ENCODE data around the gene RAB13. TPM values are rescaled to one million over a fixed set of nuclear protein-coding genes. Genes with fewer than 3 reads are reported as not detected.
"Not testable (repeated sequence)": the region's sequence is repeated elsewhere in the genome, so short reads cannot be mapped to it uniquely, and the experiment has no call there.

RAB13 gene
- polyA plus RNA-seq, 6 donors from 2014 or later: 0.88 to 2.6 (median 1.5) TPM; not detected in 2

GRCh38 chr1:153991151-153991630, 5.1 kb upstream of the RAB13 start:
- ATAC-seq (ENCODE audit: low read depth in 2 of 2) (no peak), DNase-seq (no peak)
- Mint-ChIP-seq H3K4me3 (peak overlapping the region; percentile 93 to 100 (median 97)), H3K9me3 (no peaks in the 10 kb centered on the region), H3K27ac (peak overlapping the region; percentile 98 to 100 (median 100)), H3K27me3 (no peaks in the 10 kb centered on the region), H3K4me1 (peaks cover 36 to 54% (median 41%) of the 10 kb centered on the region in 3 donors), H3K36me3 (peaks cover 27 to 32% of the 10 kb centered on the region in 2 donors)

DNA sequence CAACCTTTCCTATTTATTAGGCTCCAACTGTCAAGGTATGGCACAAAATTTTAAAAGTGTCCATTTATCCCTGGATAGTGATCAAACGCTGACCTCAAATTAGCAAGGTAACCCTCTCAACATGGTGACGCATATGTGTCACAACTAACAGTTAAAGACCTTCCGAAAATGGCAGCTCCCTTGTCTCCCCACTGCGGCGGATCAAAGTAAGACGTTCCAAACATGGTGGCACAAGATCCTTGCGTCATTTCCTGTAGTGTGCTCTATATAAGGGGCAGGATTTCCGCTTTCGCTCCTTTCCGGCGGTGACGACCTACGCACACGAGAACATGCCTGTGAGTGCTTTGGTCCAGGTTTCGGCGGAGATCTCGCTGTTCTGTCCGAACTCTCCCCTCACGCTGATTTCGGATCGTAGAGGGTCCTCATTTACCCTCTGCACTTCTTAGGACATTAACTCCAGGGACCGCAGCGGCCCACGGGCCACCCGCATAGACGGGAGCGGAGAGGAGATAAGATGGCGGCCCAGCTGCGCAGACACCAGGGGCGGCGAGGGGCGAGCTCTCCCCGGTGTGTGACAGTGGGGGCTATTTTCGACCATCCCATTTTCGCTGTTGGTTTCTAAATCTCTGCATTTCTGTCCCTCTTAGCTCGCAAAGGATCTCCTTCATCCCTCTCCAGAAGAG, 4.5 kb upstream of the RAB13 start, which contains the start of gene RPS27:
Gene RPS27 (plus strand): TSS at position 295 of the 683 bp plus-strand sequence. CDS start 35 bp downstream, at position 330.
- no peaks in the 10 kb centered on the region for H3K9me3 Mint-ChIP-seq
- H3K4me3 Mint-ChIP-seq: peak within 1 kb of the TSS; percentile 93 to 100 (median 97)
- H3K27me3 Mint-ChIP-seq: no peaks in the 10 kb centered on the region
- H3K36me3 Mint-ChIP-seq: peaks cover 23 to 29% of the 10 kb centered on the region in 2 donors
- H3K4me1 Mint-ChIP-seq: peaks cover 41 to 58% (median 47%) of the 10 kb centered on the region in 3 donors
- DNase-seq (peak; percentile 91), ATAC-seq (ENCODE audit: low read depth in 2 of 2) (peak; percentile 85 to 86)
- peak within 1 kb of the TSS; percentile 98 to 100 (median 100) for H3K27ac Mint-ChIP-seq

- peak overlapping the region in 1 of 8 donors; percentile 85 for H3K4me3 Mint-ChIP-seq
- DNase-seq (no peak), ATAC-seq (ENCODE audit: low read depth in 2 of 2) (no peak)
- no peaks in the 10 kb centered on the region for H3K27me3 Mint-ChIP-seq
- H3K9me3 Mint-ChIP-seq: no peaks in the 10 kb centered on the region
- peaks cover 12 to 17% of the 10 kb centered on the region in 2 donors for H3K36me3 Mint-ChIP-seq
- peaks cover 44 to 53% (median 52%) of the 10 kb centered on the region in 3 donors for H3K4me1 Mint-ChIP-seq
- peak overlapping the region in 5 of 6 donors; percentile 82 to 98 (median 94) for H3K27ac Mint-ChIP-seq
Measured at GRCh38 chr1:153987621-153988020, 1.5 kb upstream of the RAB13 start.

DNA sequence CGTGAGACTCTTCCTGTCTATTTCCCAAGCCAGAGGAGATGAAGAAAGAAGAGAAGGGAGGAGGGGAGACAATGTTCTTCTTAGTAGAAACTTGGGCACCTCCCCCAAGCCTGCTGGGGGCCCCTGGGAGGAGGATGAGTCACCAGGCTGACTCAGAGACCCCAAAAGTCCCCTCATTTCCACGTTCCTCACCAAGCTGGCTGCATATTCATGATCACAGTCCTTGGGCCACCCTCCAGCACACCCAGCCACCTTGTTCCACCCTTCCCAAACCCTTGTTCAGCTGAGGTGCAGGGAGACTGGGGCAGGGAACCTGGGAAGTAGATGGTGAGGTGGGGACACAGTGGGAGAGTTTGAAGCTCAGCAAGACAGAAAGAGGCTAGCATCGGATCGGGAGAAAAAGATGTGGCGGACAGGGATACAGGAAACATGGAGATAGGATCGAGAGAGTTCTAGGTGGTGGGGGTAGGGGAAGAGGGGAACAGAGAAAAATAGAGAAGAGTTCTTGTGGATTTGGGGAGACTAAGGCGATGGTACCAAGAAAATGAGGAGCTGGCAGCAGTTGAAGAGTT, 712 bp downstream of the RAB13 start:
- no peaks in the 10 kb centered on the region for H3K9me3 Mint-ChIP-seq
- H3K27me3 Mint-ChIP-seq: no peaks in the 10 kb centered on the region
- peak overlapping the region; percentile 80 to 92 (median 86) for H3K4me3 Mint-ChIP-seq
- peak overlapping the region in 4 of 6 donors; percentile 24 to 87 (median 78) for H3K27ac Mint-ChIP-seq
- no peak for DNase-seq
- H3K36me3 Mint-ChIP-seq: peaks cover 0 to 2% of the 10 kb centered on the region in 2 donors
- ATAC-seq (ENCODE audit: low read depth in 2 of 2): no peak
- H3K4me1 Mint-ChIP-seq: peaks cover 30 to 40% (median 33%) of the 10 kb centered on the region in 3 donors

DNA sequence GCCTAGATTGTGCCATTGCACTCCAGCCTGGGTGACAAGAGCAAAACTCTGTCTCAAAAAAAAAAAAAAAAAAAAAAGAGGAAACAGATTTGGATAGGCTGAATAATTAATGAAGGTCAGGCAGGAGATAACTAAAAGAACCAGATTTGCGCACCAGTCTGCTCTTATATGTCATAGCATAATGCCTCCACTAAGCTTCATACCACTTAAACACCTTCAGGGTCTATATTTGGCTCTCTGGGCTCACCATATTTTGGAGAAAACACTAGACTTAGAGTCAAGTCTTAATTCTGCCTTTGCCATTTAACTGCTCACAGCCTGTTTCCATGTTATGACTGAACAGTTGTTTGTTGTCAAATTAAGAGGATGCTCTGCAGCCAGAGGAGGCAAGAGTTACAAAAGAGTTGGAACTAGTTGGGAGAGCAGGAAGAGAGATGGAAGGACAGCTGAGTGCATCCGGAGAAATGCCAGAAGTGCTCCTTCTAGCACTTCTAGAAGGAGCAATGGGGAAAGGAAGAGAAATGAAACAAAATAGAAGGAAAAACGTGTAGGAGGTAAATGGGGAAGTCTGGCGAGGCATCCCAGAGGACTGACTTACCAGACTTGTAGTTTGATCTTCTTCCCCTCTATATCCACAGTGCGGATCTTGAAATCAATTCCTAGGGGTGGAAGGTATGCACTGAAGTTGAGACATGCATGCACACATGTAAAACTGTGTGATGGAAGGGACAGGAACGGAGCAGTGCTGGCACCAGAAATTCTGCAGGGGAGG, 1.8 kb downstream of the RAB13 start:
- peak overlapping the region in 2 of 8 donors; percentile 25 to 72 for H3K4me3 Mint-ChIP-seq
- H3K36me3 Mint-ChIP-seq: no peaks in the 10 kb centered on the region
- peaks cover 23 to 33% (median 26%) of the 10 kb centered on the region in 3 donors for H3K4me1 Mint-ChIP-seq
- ATAC-seq (ENCODE audit: low read depth in 2 of 2) (peak in 1 of 2 donors; percentile 24), DNase-seq (no peak)
- peak overlapping the region in 3 of 6 donors; percentile 19 to 86 (median 53) for H3K27ac Mint-ChIP-seq
- H3K27me3 Mint-ChIP-seq: no peaks in the 10 kb centered on the region
- no peaks in the 10 kb centered on the region for H3K9me3 Mint-ChIP-seq

- not testable (repeated sequence) for DNase-seq; H3K9me3 Mint-ChIP-seq; ATAC-seq (ENCODE audit: low read depth in 2 of 2); H3K36me3 Mint-ChIP-seq; H3K4me3 Mint-ChIP-seq; H3K27me3 Mint-ChIP-seq
- Mint-ChIP-seq H3K4me1 (peaks cover 25 to 35% (median 30%) of the 10 kb centered on the region in 3 donors), H3K27ac (peak overlapping the region in 1 of 6 donors; percentile 41)
Measured at GRCh38 chr1:153981735-153982134, 4.4 kb downstream of the RAB13 start.

DNA sequence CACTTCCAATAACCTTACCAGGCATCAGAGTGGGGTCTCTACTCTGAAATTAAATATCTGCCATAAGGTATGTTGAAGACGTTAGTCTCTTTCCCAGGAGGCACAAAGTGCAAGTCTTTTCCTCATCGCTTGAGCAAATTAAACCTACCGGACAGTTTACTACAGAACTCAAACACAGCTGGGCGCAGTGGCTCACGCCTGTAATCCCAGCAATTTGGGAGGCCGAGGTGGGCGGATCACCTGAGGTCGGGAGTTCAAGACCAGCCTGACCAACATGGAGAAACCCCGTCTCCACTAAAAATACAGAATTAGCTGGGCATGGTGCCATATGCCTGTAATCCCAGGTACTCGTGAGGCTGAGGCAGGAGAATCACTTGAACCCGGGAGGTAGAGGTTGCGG, 7.0 kb downstream of the RAB13 start:
- H3K27ac Mint-ChIP-seq, H3K36me3 Mint-ChIP-seq: not testable (repeated sequence)

DNA sequence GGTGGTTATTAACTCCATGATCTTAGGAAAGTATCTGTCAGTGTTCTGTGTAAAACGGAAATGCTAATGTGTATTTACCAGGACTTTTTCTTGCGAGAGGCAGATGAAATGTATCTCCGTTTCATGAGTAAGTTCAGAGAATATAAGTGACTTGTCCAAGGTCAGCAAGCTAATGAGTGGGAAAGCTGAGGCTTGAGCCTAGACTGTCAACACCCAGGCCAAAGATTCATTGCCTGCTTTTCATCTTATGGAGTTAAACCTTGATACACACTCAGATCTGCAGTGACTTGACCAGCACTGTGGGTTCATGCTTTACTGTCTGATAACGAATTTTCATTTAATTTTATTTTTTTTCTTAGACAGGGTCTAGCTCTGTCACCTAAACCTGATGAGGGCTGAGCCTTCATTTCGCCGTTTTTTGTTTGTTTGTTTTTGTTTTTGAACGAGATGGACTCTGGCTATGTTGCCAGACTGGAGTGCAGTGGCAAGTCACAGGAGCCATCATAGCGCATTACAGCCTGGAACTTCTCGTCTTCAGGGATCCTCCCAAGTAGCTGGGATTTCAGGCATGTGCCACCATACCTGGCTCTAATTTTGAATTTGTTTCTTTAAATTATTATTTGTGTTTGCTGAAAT, 7.7 kb downstream of the RAB13 start:
- Mint-ChIP-seq H3K27ac (peak overlapping the region in 5 of 6 donors; percentile 90 to 95 (median 91)), H3K4me1 (peaks cover 21 to 34% (median 30%) of the 10 kb centered on the region in 3 donors), H3K9me3 (no peaks in the 10 kb centered on the region), H3K36me3 (peaks cover 4 to 7% of the 10 kb centered on the region in 2 donors), H3K27me3 (no peaks in the 10 kb centered on the region), H3K4me3 (peak overlapping the region; percentile 91 to 99 (median 97))
- no peak for ATAC-seq (ENCODE audit: low read depth in 2 of 2)
- DNase-seq: no peak

More for the DNA sequence above, 7.0 kb downstream of the RAB13 start:
- H3K9me3 Mint-ChIP-seq; DNase-seq; ATAC-seq (ENCODE audit: low read depth in 2 of 2); H3K27me3 Mint-ChIP-seq: not testable (repeated sequence)
- H3K4me3 Mint-ChIP-seq: peak overlapping the region in 6 of 8 donors; percentile 25 to 98 (median 80)
- peaks cover 19 to 34% (median 25%) of the 10 kb centered on the region in 3 donors for H3K4me1 Mint-ChIP-seq

DNA sequence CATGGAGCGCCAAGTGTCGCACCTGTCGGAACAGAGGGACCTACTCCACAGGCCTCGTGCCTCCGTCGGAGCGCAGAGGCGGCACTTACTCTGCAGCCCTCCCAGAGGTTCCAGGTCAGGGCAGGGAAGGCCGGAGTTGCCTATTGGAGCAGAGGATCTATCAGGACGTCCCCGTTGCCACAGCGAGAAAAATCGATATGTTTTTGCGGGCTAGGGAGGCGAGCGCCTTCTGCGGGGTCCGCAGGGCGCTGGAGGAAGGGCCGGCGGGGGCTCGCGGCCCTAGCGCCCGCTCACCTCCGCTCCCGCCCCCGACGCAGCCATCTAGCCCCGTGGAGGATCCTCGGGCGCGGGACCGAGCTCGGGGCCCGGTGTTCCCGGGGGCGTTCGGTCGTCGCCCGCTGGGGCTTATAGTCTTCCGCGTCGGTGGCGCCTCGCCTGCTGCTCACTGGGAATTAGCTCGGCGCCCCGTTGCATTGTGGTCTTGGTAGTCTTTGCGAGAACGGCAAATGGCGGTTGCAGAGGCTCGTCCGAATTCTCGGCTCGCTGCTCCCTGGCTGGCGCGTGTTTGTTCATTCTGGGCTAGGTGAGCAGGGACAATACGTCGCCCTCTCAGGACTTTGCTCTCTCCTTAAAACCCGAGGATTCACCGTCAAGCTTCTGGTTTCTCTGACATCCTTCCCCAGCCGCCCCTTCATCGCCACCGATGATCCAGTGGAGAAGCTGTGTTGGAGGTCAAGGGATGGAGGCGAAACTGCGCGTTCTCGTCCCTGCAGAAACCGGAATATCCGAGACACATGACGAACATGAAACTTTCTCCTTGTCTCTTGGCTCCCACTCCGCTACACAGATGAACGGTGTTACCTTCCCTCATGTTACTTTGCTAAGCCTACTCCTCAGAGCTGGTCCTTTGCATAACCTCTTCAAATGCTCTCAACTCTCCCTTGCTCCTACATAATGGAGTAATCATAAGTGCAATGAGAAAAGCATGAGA, 8.6 kb downstream of the RAB13 start, which contains the start of gene JTB:
Gene JTB (minus strand): TSS at position 425 of the 991 bp plus-strand sequence. CDS start 422 bp downstream, at position 3.
- no peaks in the 10 kb centered on the region for H3K27me3 Mint-ChIP-seq
- H3K27ac Mint-ChIP-seq: peak within 1 kb of the TSS; percentile 90 to 96 (median 92)
- H3K36me3 Mint-ChIP-seq: peaks cover 4 to 7% of the 10 kb centered on the region in 2 donors
- H3K9me3 Mint-ChIP-seq: no peaks in the 10 kb centered on the region
- peaks cover 23 to 39% (median 36%) of the 10 kb centered on the region in 3 donors for H3K4me1 Mint-ChIP-seq
- peak; percentile 98 for ATAC-seq (ENCODE audit: low read depth in 2 of 2)
- peak; percentile 76 for DNase-seq
- H3K4me3 Mint-ChIP-seq: peak within 1 kb of the TSS; percentile 91 to 99 (median 97)

DNA sequence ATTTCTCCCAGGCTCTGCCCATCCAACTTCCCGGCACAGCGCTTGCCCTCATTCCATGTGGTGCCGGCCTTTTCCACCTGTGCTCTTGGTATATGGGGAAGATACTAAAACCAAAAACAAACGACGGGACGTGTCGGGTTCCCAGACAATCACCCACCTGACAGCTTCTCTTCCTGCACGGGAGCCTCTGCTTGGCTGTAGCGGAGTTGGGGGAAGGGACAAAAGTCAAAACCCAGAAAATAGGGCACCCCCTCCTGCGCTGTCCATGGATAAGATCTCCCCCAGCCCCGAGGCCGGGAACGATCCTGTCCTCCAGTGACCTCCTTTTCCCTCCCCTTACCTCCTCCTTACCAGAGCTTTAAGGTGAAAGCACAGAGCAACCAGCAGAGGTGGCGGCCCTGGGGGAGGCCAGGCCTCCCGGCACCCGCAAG, 9.3 kb downstream of the RAB13 start:
- ATAC-seq (ENCODE audit: low read depth in 2 of 2): no peak
- H3K27me3 Mint-ChIP-seq: no peaks in the 10 kb centered on the region
- H3K27ac Mint-ChIP-seq: peak overlapping the region; percentile 88 to 96 (median 92)
- H3K4me3 Mint-ChIP-seq: peak overlapping the region; percentile 91 to 99 (median 97)
- peaks cover 4 to 7% of the 10 kb centered on the region in 2 donors for H3K36me3 Mint-ChIP-seq
- H3K9me3 Mint-ChIP-seq: no peaks in the 10 kb centered on the region
- no peak for DNase-seq
- peaks cover 23 to 43% (median 36%) of the 10 kb centered on the region in 3 donors for H3K4me1 Mint-ChIP-seq

- no peaks in the 10 kb centered on the region for H3K27me3 Mint-ChIP-seq
- peak overlapping the region in 1 of 8 donors; percentile 79 for H3K4me3 Mint-ChIP-seq
- DNase-seq (no peak), ATAC-seq (ENCODE audit: low read depth in 2 of 2) (no peak)
- H3K9me3 Mint-ChIP-seq: no peaks in the 10 kb centered on the region
- peaks cover 30 to 51% (median 50%) of the 10 kb centered on the region in 3 donors for H3K4me1 Mint-ChIP-seq
- H3K27ac Mint-ChIP-seq: peak overlapping the region in 3 of 6 donors; percentile 51 to 94 (median 52)
- H3K36me3 Mint-ChIP-seq: peaks cover 4 to 7% of the 10 kb centered on the region in 2 donors
Measured at GRCh38 chr1:153973525-153973924, 12.6 kb downstream of the RAB13 start.

Measured in naive B cell (primary cell).